ENCODE measurements around the gene ISY1.

DNA sequence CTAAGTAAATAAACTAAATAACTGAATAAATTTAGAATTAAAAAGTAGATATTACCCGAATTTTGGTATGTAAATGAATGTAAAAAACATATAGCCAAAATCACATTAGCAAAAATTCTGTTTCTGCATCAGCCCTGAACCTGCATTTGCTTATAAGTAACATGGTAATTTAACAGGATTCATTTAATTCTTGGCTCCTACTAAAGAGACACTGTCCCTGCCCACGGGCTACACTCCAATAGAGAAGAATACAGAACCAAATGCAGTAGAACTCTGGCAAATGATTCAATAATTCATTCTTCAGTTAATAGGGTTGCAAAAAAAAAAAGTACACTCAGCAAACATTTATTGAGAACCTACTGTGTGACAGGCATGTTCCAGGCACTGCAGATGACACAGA, 43.6 kb upstream of the ISY1 start:
- TF ChIP-seq EZH2 (IDR thresholded peaks at IDR 0.05; ENCODE audit: borderline replicate concordance, low read length), result no peak
- TF ChIP-seq, protein P1, sequence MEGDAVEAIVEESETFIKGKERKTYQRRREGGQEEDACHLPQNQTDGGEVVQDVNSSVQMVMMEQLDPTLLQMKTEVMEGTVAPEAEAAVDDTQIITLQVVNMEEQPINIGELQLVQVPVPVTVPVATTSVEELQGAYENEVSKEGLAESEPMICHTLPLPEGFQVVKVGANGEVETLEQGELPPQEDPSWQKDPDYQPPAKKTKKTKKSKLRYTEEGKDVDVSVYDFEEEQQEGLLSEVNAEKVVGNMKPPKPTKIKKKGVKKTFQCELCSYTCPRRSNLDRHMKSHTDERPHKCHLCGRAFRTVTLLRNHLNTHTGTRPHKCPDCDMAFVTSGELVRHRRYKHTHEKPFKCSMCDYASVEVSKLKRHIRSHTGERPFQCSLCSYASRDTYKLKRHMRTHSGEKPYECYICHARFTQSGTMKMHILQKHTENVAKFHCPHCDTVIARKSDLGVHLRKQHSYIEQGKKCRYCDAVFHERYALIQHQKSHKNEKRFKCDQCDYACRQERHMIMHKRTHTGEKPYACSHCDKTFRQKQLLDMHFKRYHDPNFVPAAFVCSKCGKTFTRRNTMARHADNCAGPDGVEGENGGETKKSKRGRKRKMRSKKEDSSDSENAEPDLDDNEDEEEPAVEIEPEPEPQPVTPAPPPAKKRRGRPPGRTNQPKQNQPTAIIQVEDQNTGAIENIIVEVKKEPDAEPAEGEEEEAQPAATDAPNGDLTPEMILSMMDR (IDR thresholded peaks at IDR 0.05; ENCODE audit: low read length), result no peak
